Measurements from ENCODE around the gene TPD52L2. TPM values are rescaled to one million over a fixed set of nuclear protein-coding genes. Genes with fewer than 3 reads are reported as not detected.
"Not testable (repeated sequence)": the region's sequence is repeated elsewhere in the genome, so short reads cannot be mapped to it uniquely, and the experiment has no call there.

TPD52L2 gene
- total and polyA plus RNA-seq, 5 donors, result 52.3 to 73.5 (median 63.0) TPM

- WGBS, result 33% methylated on average over 3 of the region's 3 CpGs
- no peaks in the 10 kb centered on the region for H3K27me3 ChIP-seq (ENCODE audit: control insufficient read depth, insufficient read depth)
- no peak for DNase-seq
- intact Hi-C loops (cut with DNase I), result no loop called here
- no peak overlapping the region for H3K4me3 ChIP-seq (ENCODE audit: low read length)
- peaks cover 7% of the 10 kb centered on the region for H3K4me1 ChIP-seq (ENCODE audit: control insufficient read depth, insufficient read depth, low read length)
- H3K27ac ChIP-seq (ENCODE audit: low read length), result peak overlapping the region; percentile 83
- no peak for ATAC-seq
- H3K9me3 ChIP-seq (ENCODE audit: control insufficient read depth, low read length), result no peaks in the 10 kb centered on the region
Measured at GRCh38 chr20:63846888-63847236, 18.2 kb upstream of the TPD52L2 start.

- Histone ChIP-seq H3K27me3 (ENCODE audit: control insufficient read depth, insufficient read depth) (no peaks in the 10 kb centered on the region), H3K9me3 (ENCODE audit: control insufficient read depth, low read length) (no peaks in the 10 kb centered on the region), H3K27ac (ENCODE audit: low read length) (peak overlapping the region; percentile 83), H3K4me3 (ENCODE audit: low read length) (no peak overlapping the region), H3K4me1 (ENCODE audit: control insufficient read depth, insufficient read depth, low read length) (peaks cover 7% of the 10 kb centered on the region)
- intact Hi-C loops (cut with DNase I), result no loop called here
- DNase-seq (peak; percentile 52 to 74 (median 72)), ATAC-seq (peak; percentile 32 to 57)
- WGBS, result 27% methylated on average over 16 of the region's 16 CpGs
Measured at GRCh38 chr20:63847237-63848002, 17.6 kb upstream of the TPD52L2 start.

- peak overlapping the region; percentile 83 for H3K27ac ChIP-seq (ENCODE audit: low read length)
- intact Hi-C loops (cut with DNase I), result no loop called here
- 59% methylated on average over 28 of the region's 28 CpGs for WGBS
- peaks cover 7% of the 10 kb centered on the region for H3K4me1 ChIP-seq (ENCODE audit: control insufficient read depth, insufficient read depth, low read length)
- DNase-seq (peak; percentile 50 to 79 (median 78)), ATAC-seq (peak; percentile 31 to 54)
- H3K27me3 ChIP-seq (ENCODE audit: control insufficient read depth, insufficient read depth), result no peaks in the 10 kb centered on the region
- no peak overlapping the region for H3K4me3 ChIP-seq (ENCODE audit: low read length)
- no peaks in the 10 kb centered on the region for H3K9me3 ChIP-seq (ENCODE audit: control insufficient read depth, low read length)
Measured at GRCh38 chr20:63848003-63848911, 16.8 kb upstream of the TPD52L2 start.

DNA sequence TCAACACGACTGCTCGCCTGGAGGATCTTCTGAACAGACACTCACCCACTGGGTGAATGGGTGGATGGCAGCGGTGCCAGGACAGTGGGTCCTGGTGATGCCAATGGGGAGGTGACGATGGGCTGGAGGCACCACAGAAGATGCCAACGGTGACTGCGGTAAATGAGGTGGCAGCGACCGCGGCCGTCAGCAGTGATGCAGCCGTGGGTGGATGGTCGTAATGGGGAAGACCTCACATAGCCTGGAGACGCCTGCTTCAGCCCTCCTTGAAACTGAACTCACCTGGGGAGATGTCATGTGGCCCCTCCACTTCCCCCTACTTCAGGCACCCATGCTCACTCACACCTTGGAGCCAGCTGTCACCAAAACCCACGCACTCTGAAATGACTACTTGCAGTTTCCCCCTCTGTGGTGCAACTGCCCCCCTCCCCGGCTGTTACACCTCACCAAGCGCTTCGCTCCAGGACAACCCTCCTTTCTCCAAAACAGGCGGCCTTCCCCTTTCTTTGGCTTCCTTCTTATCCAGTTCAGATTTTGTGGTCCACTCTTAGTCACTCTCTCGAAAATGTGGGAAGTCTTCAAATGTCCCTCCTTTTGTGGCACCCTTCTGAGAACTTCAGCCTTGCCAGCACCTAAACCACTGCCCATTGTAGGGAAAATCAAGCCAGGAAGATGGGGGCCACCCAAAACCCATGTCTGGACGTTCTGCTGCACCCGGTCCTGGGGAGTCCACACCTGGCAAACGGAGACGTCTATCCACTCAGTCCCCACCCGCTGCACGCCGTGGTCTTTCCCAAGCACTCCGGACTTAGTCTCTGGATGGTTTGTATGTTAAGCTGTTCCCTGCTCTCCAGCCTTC lies 14.2 kb upstream of the TPD52L2 start:
- Histone ChIP-seq H3K27ac (ENCODE audit: low read length) (no peak overlapping the region), H3K27me3 (ENCODE audit: control insufficient read depth, insufficient read depth) (no peaks in the 10 kb centered on the region), H3K4me3 (ENCODE audit: low read length) (no peak overlapping the region), H3K9me3 (ENCODE audit: control insufficient read depth, low read length) (no peaks in the 10 kb centered on the region), H3K4me1 (ENCODE audit: control insufficient read depth, insufficient read depth, low read length) (peaks cover 12% of the 10 kb centered on the region)
- peak in 1 of 3 donors; percentile 10 for DNase-seq
- WGBS, result 80% methylated on average over 27 of the region's 27 CpGs
- ATAC-seq, result no peak
- intact Hi-C loops (cut with DNase I), result no loop called here

GRCh38 chr20:63851548-63851943 lies 13.5 kb upstream of the TPD52L2 start:
- H3K9me3 ChIP-seq (ENCODE audit: control insufficient read depth, low read length); intact Hi-C loops (cut with DNase I); ATAC-seq; H3K27me3 ChIP-seq (ENCODE audit: control insufficient read depth, insufficient read depth); H3K4me3 ChIP-seq (ENCODE audit: low read length); H3K27ac ChIP-seq (ENCODE audit: low read length); DNase-seq: not testable (repeated sequence)
- WGBS, result 86% methylated on average over 14 of the region's 14 CpGs
- peaks cover 10% of the 10 kb centered on the region for H3K4me1 ChIP-seq (ENCODE audit: control insufficient read depth, insufficient read depth, low read length)

DNA sequence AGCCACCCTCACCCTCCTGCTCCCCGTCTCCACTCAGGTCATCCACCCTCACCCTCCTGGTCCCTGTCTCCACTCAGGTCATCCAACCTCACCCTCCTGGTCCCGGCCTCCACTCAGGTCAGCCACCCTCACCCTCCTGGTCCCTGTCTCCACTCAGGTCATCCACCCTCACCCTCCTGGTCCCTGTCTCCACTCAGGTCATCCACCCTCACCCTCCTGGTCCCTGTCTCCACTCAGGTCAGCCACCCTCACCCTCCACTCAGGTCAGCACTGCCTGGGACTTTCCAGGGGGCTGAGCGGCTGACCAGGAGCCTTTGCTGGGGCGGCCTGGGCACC lies 11.4 kb upstream of the TPD52L2 start:
- ATAC-seq; H3K27me3 ChIP-seq (ENCODE audit: control insufficient read depth, insufficient read depth); H3K4me3 ChIP-seq (ENCODE audit: low read length); intact Hi-C loops (cut with DNase I); H3K9me3 ChIP-seq (ENCODE audit: control insufficient read depth, low read length); DNase-seq; H3K4me1 ChIP-seq (ENCODE audit: control insufficient read depth, insufficient read depth, low read length): not testable (repeated sequence)
- H3K27ac ChIP-seq (ENCODE audit: low read length), result peak overlapping the region; percentile 27
- 67% methylated on average over 4 of the region's 4 CpGs for WGBS

GRCh38 chr20:63854069-63854765 lies 10.9 kb upstream of the TPD52L2 start:
- ATAC-seq, result peak; percentile 32 to 70
- intact Hi-C loops (cut with DNase I), result no loop called here
- Histone ChIP-seq H3K27me3 (ENCODE audit: control insufficient read depth, insufficient read depth) (no peaks in the 10 kb centered on the region), H3K9me3 (ENCODE audit: control insufficient read depth, low read length) (no peaks in the 10 kb centered on the region), H3K4me3 (ENCODE audit: low read length) (no peak overlapping the region), H3K4me1 (ENCODE audit: control insufficient read depth, insufficient read depth, low read length) (peaks cover 8% of the 10 kb centered on the region), H3K27ac (ENCODE audit: low read length) (peak overlapping the region; percentile 68)
- WGBS, result 21% methylated on average over 17 of the region's 17 CpGs
- peak; percentile 59 to 78 (median 70) for DNase-seq

- 9% methylated on average over 25 of the region's 26 CpGs for WGBS
- peak; percentile 59 to 87 (median 85) for DNase-seq
- intact Hi-C loops (cut with DNase I), result loop anchor here in 1 of 4 donors (5.0 kb wide), 1 partner anchor 78 kb away; no protein-coding TSS in a partner anchor
- Histone ChIP-seq H3K27me3 (ENCODE audit: control insufficient read depth, insufficient read depth) (no peaks in the 10 kb centered on the region), H3K4me1 (ENCODE audit: control insufficient read depth, insufficient read depth, low read length) (peaks cover 8% of the 10 kb centered on the region), H3K9me3 (ENCODE audit: control insufficient read depth, low read length) (no peaks in the 10 kb centered on the region), H3K27ac (ENCODE audit: low read length) (peak overlapping the region; percentile 68), H3K4me3 (ENCODE audit: low read length) (peak overlapping the region; percentile 8)
- ATAC-seq, result peak; percentile 25 to 52
Measured at GRCh38 chr20:63854766-63855362, 10.2 kb upstream of the TPD52L2 start.

DNA sequence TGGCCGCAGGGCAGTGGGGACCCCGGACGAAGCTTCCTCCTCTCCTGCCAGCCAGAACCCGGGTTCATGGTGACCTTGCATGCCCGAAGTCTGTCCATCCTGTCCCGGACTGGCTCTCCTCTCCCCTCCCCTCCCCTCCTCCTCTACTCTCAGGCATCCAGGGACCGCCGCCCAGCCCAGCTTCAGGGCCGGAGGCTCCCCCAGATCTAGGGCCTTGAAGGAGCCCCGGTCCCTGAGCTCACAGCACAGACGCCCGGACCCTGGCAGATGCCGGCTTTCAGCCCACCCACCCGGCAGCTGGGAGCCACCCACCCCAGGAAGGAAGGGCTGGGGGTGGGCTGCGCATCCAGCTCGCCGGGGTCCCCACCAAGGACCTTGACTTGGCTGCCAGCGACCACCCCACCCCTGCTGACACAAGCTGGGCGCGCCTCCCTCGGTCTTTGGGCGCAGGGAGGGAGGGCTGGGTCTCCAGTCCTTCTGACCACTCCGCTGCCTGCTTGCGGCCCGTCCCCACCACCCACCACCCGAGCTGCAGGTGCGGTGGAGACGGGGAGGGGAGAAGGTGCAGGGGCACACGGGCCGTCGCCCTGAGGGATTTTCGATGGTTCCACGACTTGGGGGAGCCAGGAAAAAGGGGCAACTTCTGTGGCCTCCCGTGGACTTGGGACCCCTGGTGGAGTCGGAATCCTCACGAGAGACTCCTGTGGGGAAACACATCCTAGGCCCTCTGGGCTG lies 9.5 kb upstream of the TPD52L2 start:
- DNase-seq, result peak in 1 of 3 donors; percentile 70
- intact Hi-C loops (cut with DNase I), result loop anchor here in 1 of 4 donors (5.0 kb wide), 1 partner anchor 78 kb away; no protein-coding TSS in a partner anchor
- Histone ChIP-seq H3K27me3 (ENCODE audit: control insufficient read depth, insufficient read depth) (no peaks in the 10 kb centered on the region), H3K4me1 (ENCODE audit: control insufficient read depth, insufficient read depth, low read length) (peaks cover 8% of the 10 kb centered on the region), H3K27ac (ENCODE audit: low read length) (peak overlapping the region; percentile 10), H3K4me3 (ENCODE audit: low read length) (peak overlapping the region; percentile 8), H3K9me3 (ENCODE audit: control insufficient read depth, low read length) (no peaks in the 10 kb centered on the region)
- WGBS, result 42% methylated on average over 36 of the region's 36 CpGs
- ATAC-seq, result peak in 1 of 2 donors; percentile 9
